Retinal pigment epithelial cell (primary cell): ENCODE results near the gene PPP1R37.

ENCODE experiments used
- DNase-seq: peaks from one replicate; pipeline ENCODE4 v3.0.0-alpha.2; 2010; ENCODE audit warnings: low read depth
- H3K4me3 ChIP-seq: 2 replicates; pipeline ENCODE4 v1.5.1; 2011; ENCODE audit warnings: mild to moderate bottlenecking, low read length, control low read depth, moderate library complexity
- CTCF ChIP-seq: conservative IDR thresholded peaks from 2 replicates; pipeline ENCODE4 v1.5.1; 2011; ENCODE audit warnings: low read depth, low read length, control low read depth, inconsistent platforms

Gene PPP1R37

GRCh38 chr19:45187421-45188100 is 94.6 kb downstream of the PPP1R37 start:
- no peak overlapping the region for H3K4me3 ChIP-seq
- no peak for DNase-seq
- TF ChIP-seq CTCF, result peak; percentile 65

- TF ChIP-seq CTCF, result no peak
- H3K4me3 ChIP-seq, result no peak overlapping the region
- DNase-seq, result no peak
Measured at GRCh38 chr19:45189971-45190370, 97.0 kb downstream of the PPP1R37 start.

GRCh38 chr19:45191375-45191774 is 98.4 kb downstream of the PPP1R37 start:
- no peak for DNase-seq
- no peak for TF ChIP-seq CTCF

GRCh38 chr19:45195764-45196163 is 102.8 kb downstream of the PPP1R37 start:
- no peak overlapping the region for H3K4me3 ChIP-seq
- no peak for DNase-seq

More at GRCh38 chr19:45191375-45191774, 98.4 kb downstream of the PPP1R37 start:
- no peak overlapping the region for H3K4me3 ChIP-seq

More at GRCh38 chr19:45195764-45196163, 102.8 kb downstream of the PPP1R37 start:
- no peak for TF ChIP-seq CTCF
